Central memory CD4-positive, alpha-beta T cell (primary cell): Measurements from ENCODE around the gene FRMD3.

ENCODE experiments used
- DNase-seq: peaks from one replicate; pipeline ENCODE4 v3.0.0; 2022

FRMD3 gene

DNA sequence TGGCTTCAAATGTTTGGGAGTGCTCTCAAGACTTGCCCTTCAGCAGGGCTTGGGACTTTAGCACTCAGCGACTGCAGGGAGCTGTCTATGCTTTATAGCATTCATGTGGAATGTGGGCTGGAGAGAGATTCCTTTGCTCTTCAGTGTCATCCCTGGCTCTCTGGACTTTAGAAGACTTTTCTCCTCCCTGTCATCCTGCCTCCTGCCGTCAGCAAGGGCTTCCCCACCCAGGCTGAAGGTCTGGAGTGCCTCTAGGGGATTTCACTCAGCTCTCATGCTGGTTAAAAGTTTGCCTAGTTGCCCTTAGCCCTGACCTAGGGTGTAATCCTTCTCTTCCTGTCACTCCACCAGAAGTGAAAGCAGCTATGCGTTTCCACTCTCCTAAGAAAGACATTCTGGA, 210.9 kb downstream of the FRMD3 start:
- no peak for DNase-seq

GRCh38 chr9:83323148-83323547, 215.1 kb downstream of the FRMD3 start:
- no peak for DNase-seq

DNA sequence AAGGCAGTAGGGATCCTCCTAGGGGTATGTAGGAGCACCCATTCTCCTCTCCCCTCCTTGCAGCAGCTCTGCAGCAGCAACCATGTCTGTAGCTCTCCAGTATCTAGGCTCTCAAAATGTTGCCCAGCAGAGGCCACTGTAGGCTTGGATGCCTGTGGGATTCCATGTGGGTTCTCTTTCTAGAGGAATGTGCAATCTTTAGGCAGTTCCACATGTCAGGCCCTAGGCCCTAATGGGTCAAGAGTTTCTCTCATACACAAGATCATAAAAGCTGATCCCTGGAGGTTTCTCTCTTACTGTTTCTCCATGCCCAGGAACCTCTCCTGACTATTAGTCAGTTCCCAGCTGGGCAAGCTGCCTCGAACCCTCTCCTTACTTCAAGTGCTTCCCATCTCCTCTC, 215.8 kb downstream of the FRMD3 start:
- DNase-seq = no peak

DNA sequence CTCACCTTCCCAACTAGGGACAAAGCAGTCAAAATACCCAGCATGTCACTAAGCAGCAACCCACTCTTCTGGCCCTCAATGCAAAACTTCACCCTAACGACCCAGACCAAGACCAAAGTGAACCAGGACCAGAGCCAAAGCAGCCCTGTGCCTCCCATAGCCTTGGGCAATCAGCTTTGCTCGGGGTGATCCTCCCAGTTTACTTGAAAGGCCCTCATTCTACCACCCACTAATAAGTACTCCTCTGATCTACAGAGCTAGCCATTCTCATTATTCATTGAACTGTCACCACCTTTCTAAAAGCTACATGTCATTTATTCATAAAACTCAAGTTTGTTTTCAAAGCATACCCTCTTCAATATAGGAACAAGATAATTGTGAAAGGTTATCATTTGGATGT, 221.0 kb downstream of the FRMD3 start:
- DNase-seq = no peak

- no peak for DNase-seq
Measured at GRCh38 chr9:83315649-83316048, 222.6 kb downstream of the FRMD3 start.

DNA sequence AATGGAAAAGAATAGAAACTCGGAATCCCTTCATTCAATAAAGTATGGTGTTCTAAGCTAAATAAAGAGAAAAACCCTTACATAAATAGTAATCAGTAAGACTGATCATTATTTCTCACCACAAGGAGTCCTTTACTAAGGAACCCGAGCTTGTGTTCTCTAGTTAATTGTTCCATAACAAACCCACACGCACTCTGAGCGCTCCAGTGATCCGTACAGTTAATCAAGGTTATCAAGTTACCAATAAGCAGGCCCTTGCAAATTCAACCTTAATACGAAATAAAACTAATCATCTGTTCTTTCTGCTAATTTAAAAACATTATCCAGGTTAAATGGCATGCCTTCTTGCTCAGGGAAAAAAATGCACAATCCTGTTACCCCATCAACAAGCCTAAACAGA, 224.4 kb downstream of the FRMD3 start:
- DNase-seq = no peak

DNA sequence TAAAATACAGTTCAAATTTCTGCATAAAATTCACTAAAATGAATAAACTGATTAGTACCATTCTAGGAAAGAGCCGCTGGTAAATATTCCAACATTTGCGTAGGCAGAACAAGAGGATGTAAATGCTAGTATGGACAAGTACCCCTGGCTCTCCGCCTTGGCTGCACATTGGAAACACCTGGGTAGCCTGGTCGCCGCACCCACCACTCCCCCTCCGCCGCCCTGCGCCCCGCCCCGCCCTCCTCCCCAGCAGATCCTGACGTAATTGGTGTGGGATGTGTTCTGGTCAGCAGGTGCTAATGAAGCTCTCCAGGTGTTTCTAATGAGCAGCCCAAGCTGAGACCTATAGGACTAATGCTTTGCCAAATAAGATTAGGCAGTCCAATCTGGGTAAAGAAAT, 225.7 kb downstream of the FRMD3 start:
- no peak for DNase-seq

- DNase-seq = no peak
Measured at GRCh38 chr9:83307066-83307724, 231.0 kb downstream of the FRMD3 start.

- DNase-seq = no peak
Measured at GRCh38 chr9:83304686-83305085, 233.5 kb downstream of the FRMD3 start.

GRCh38 chr9:83299571-83299970, 238.6 kb downstream of the FRMD3 start:
- DNase-seq = no peak

DNA sequence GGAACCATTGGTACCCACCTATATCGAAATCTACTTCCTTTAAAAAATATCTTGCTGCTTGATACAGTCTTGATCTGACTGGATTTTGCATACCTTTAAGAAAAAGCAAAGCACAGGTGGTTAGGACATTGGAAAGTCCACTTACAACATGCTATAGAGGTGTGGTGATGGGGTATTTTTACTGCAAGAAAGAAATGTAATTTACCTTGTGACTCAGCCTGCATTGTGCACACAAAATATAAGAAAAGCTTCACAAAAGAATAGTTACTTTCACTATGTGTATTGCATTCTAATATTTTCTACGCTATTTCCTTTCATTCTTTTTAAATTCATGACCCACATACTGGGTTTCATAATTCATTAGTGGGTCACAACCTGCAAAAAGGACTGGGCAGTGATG, 239.1 kb downstream of the FRMD3 start:
- DNase-seq = no peak

DNA sequence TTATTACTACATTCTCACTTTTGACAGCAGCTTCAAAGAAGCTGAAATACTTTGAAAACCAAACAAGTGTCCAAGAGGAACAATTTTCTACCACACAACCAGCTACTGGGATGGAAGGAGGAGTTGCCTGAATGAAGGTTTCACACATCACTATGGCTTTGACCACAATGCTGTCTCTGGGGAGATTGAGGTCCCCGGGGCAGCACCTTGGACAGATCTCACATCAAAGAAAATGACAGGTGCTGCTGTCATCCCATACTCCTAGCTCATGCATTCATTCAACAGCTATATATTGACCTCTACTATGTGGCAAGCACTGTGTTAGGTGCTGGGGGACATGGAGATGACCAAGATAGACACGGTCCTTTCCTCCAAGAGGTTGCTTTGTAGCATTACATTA, 242.1 kb downstream of the FRMD3 start:
- no peak for DNase-seq

- DNase-seq = no peak
Measured at GRCh38 chr9:83294816-83295215, 243.4 kb downstream of the FRMD3 start.

- no peak for DNase-seq
Measured at GRCh38 chr9:83291196-83291595, 247.0 kb downstream of the FRMD3 start.

DNA sequence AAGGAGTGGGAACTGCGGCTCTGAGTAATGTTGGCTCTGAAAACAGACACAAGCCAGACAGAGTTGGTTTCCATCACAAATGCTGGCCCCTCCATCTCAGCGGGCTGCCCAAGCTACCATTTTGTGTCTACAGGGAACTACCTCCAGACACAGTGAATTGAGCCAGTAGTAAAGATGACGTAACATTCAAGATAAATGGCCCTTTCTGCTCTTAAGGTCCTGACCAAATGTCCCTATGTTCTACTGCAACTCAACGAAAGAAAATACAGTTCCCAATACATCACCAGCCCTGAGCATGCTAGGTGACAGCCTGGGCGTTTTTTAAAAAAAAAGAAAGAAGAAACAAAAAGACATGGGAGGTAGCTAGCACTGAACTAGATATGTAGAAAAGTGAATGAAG, 247.5 kb downstream of the FRMD3 start:
- no peak for DNase-seq

DNA sequence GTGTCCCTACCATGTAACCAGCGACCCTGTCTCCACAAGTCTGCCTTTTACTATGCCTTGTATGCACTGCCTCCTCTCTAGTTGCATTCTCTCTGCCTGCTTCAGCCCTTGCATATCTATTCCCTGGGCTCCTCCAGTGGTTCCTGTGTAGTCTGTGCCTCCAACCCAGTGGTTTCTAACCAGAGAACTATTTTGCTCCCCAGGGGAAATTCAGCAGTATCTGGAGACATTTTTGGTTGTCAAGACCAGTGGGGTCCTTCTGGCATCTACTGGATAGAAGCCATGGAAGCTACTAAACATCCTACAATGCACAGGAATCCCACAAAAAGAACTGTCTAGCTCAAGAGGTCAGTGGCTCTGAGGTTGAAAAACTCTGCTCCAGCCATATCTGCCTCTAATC, 251.2 kb downstream of the FRMD3 start:
- DNase-seq = no peak

DNA sequence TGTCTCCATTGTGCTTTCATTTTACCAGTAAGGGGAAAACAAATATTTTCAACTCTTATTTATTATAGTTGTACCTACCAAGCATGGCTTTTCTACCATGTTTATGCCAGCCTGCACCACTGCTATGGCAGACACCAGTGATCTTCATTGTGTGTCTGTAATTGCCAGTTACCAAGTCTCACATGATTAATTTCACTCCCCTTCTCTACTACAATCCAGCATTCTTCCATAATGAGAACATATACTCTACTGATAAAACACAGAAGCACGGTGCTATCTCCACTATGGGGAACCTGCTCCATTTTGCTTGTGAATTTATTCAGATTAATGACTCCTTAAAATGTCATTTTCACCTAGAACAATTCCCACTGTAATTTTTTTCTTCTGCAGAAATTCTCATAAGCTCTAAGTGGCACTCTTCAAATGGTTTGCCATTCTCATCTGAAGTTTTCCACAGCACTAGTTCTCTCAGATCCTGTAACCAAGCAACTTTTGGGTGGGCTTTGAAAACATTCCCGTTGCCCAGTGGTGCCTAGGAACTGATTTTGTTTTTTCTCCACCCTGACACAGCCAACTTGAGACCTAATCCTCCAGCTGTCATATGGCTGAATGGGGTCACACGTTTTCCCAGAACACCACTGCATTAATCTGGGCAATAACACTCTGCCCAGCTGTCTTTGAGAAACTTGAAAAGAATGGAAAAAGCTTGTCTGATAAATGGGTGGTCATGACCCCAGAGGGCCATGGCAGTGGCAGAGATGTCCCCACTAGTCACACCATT, 252.6 kb downstream of the FRMD3 start:
- DNase-seq = no peak

DNA sequence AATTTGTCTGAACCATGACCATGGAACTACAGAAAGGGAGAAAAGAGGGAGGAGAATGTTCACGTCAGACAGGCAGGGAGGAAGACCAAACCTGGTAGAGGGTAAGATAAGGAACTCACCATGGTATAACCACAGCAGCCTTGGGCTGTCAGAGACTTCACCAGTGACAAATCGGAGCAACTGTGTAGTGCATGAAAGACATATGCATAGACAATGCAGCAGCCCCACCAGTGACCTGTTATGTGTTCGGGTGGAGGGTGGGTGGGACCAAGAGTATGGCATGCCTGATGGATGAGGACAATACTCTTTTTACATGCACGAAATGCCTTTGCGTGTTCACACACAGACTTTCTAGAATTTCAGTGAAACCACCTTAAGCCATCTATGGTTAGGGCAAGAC, 253.5 kb downstream of the FRMD3 start:
- DNase-seq = no peak

DNA sequence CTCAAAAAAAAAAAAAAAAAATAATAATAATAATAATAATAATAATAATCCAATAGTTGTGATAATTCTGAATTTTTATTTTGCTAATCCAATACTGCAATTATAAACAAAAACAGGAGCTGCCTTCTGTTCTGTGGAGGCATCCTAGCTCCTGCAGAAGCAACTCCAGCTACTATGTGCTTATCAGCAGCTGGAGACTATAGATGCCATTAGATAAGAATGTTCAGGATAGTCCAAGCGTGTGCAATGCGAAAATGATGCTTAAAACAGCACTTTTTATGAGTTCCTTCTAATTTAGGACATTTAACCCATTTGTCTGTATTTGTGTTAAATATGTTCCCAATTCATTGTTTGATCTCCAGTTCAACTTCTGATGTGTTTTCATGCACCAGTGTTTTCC, 254.7 kb downstream of the FRMD3 start:
- DNase-seq = no peak

- DNase-seq = no peak
Measured at GRCh38 chr9:83281306-83282255, 256.6 kb downstream of the FRMD3 start.

GRCh38 chr9:83280790-83281189, 257.4 kb downstream of the FRMD3 start:
- DNase-seq = no peak

DNA sequence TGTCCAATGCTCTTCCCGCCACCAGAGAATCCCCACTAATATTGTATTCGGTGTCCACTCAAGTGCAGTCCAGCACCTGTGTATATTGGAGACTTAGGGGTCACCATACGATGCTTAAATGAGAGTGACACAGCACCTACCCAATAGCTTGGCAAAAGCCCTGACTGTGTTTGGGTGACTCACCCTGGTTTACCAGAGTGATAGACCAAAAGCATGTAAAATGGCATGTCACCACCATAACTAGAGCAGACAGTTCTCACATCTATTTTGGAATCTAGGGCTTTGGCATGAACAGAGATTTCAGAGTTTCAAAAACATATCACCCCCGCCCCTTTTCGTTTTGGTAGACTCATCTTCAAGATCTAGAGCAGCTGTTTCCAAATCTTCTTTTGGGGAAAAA, 257.9 kb downstream of the FRMD3 start:
- no peak for DNase-seq

DNA sequence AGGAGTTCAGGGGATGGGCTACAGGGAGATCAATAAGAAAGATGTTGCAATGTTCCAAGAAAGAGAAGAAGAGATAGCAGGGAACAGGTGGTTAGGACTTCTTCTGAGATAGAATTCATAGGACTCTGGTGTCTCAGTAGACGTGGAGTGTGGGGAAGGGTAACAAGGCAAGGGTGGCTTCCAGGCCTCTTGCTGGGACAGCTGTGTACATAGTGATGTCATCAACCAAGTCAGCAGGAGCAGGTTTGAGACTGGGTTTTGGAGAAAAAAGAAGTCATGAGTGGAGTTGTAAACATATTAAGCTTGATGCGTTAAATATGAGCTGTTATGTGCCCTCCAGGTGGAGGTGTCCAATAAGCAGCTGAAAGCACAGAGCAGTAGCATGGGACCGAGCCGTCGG, 263.4 kb downstream of the FRMD3 start:
- DNase-seq = no peak

DNA sequence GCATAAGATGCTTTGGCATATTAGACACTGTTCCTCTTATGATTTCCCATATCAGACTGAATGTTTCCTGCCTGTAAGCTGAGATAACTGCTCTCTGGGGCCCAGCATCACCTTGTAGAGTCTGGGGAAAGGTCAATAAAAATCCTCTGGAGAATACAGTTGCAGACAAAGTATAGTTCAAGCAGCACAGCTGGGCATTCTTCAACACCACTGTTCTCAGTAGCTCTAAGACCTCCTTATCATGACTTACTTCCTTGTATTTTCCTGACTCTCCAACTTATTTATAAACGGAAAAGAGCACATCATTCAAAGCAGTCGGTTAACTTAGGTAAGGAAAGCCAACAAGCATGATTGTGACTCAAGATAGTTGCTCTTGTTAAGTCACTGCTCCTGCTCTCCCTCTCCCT, 266.5 kb downstream of the FRMD3 start:
- no peak for DNase-seq
